H54 (cell line): ENCODE measurements around the gene PDE4B.

Experiments used
- DNase-seq: peaks from one replicate; pipeline ENCODE4 v3.0.0; 2011; ENCODE audit warnings: low spot score, mixed read lengths; ENCODE audit not compliant: insufficient read length
- FAIRE-seq: peaks from 3 replicates; lab custom pipeline; 2011; peaks lifted over from hg19 to GRCh38; lab: Jason Lieb, UNC
- POLR2A ChIP-seq: IDR thresholded peaks from 2 replicates; pipeline ENCODE4 v1.6.1; 2011; ENCODE audit warnings: low read depth, mild to moderate bottlenecking, low read length

Gene PDE4B

GRCh38 chr1:66197120-66197519 lies 404.4 kb downstream of the PDE4B start:
- no peak for TF ChIP-seq POLR2A
- FAIRE-seq (no peak), DNase-seq (no peak)

GRCh38 chr1:66197785-66198184 lies 405.1 kb downstream of the PDE4B start:
- no peak for FAIRE-seq
- DNase-seq, result no peak
- TF ChIP-seq POLR2A, result no peak

- DNase-seq, result no peak
- no peak for TF ChIP-seq POLR2A
- FAIRE-seq, result no peak
Measured at GRCh38 chr1:66206563-66207144, 414.0 kb downstream of the PDE4B start.

- FAIRE-seq, result no peak
- no peak for DNase-seq
- no peak for TF ChIP-seq POLR2A
Measured at GRCh38 chr1:66207484-66207883, 414.8 kb downstream of the PDE4B start.

GRCh38 chr1:66208632-66209031 lies 415.9 kb downstream of the PDE4B start:
- DNase-seq (no peak), FAIRE-seq (no peak)
- no peak for TF ChIP-seq POLR2A

- no peak for DNase-seq
- FAIRE-seq, result no peak
- no peak for TF ChIP-seq POLR2A
Measured at GRCh38 chr1:66210635-66211244, 418.0 kb downstream of the PDE4B start.

GRCh38 chr1:66211521-66211920 lies 418.8 kb downstream of the PDE4B start:
- DNase-seq, result no peak
- no peak for TF ChIP-seq POLR2A
- FAIRE-seq, result no peak

- FAIRE-seq (no peak), DNase-seq (no peak)
- no peak for TF ChIP-seq POLR2A
Measured at GRCh38 chr1:66213491-66213890, 420.8 kb downstream of the PDE4B start.

- FAIRE-seq, result no peak
- TF ChIP-seq POLR2A, result no peak
- no peak for DNase-seq
Measured at GRCh38 chr1:66214901-66215300, 422.2 kb downstream of the PDE4B start.

- TF ChIP-seq POLR2A, result no peak
- FAIRE-seq (no peak), DNase-seq (no peak)
Measured at GRCh38 chr1:66217021-66217420, 424.3 kb downstream of the PDE4B start.

GRCh38 chr1:66217561-66217960 lies 424.9 kb downstream of the PDE4B start:
- no peak for TF ChIP-seq POLR2A
- no peak for FAIRE-seq
- DNase-seq, result no peak

GRCh38 chr1:66220477-66220876 lies 427.8 kb downstream of the PDE4B start:
- DNase-seq, result no peak
- no peak for FAIRE-seq
- no peak for TF ChIP-seq POLR2A

GRCh38 chr1:66223681-66224080 lies 431.0 kb downstream of the PDE4B start:
- no peak for DNase-seq
- FAIRE-seq, result no peak
- TF ChIP-seq POLR2A, result no peak

GRCh38 chr1:66226985-66227384 lies 434.3 kb downstream of the PDE4B start:
- FAIRE-seq (no peak), DNase-seq (no peak)

GRCh38 chr1:66227966-66228365 lies 435.3 kb downstream of the PDE4B start:
- FAIRE-seq (no peak), DNase-seq (no peak)
- TF ChIP-seq POLR2A, result no peak

More at GRCh38 chr1:66226985-66227384, 434.3 kb downstream of the PDE4B start:
- TF ChIP-seq POLR2A, result no peak
